MV-4-11 (cell line): ENCODE data around the gene MSANTD1.
A peak's percentile ranks its signal among the peaks of the same experiment; 100 is the strongest.

Experiments used
- DNase-seq: peaks from one replicate; lab custom pipeline; 2025; lab: John Stamatoyannopoulos, UW

MSANTD1 gene

GRCh38 chr4:3303923-3304710 lies 55.2 kb downstream of the MSANTD1 start:
- DNase-seq = no peak

GRCh38 chr4:3304831-3305609 lies 56.1 kb downstream of the MSANTD1 start:
- DNase-seq = no peak

GRCh38 chr4:3305610-3306371 lies 56.8 kb downstream of the MSANTD1 start:
- DNase-seq = peak; percentile 78
